Neural progenitor cell (in vitro differentiated cells): ENCODE data around the gene MYO1D. TPM values are rescaled to one million over a fixed set of nuclear protein-coding genes. Genes with fewer than 3 reads are reported as not detected.
A peak's percentile ranks its signal among the peaks of the same experiment; 100 is the strongest.

Experiments used
- DNase-seq: peaks from one replicate; pipeline ENCODE4 v3.0.0-alpha.2; 2016; ENCODE audit warnings: low spot score
- H2AFZ ChIP-seq: fragments of 200-600 bp; sonication (generic); replicated peaks from 2 replicates; pipeline ENCODE4 v1.6.1; 2016; ENCODE audit warnings: antibody characterized with exemption
- H3F3A ChIP-seq: fragments of 200-600 bp; sonication (generic); 2 replicates; pipeline ENCODE4 v1.6.1; 2016; ENCODE audit warnings: antibody characterized with exemption, low read depth
- H3K27ac ChIP-seq: fragments of 200-600 bp; sonication (generic); 2 replicates; pipeline ENCODE4 v1.5.1; 2016; ENCODE audit warnings: mild to moderate bottlenecking
- H3K27me3 ChIP-seq: fragments of 200-600 bp; sonication (generic); 2 replicates; pipeline ENCODE4 v1.6.1; 2016; ENCODE audit warnings: mild to moderate bottlenecking, moderate library complexity
- H3K36me3 ChIP-seq: fragments of 200-600 bp; sonication (generic); 2 replicates; pipeline ENCODE4 v1.5.1; 2016
- H3K4me1 ChIP-seq: fragments of 200-600 bp; sonication (generic); 2 replicates; pipeline ENCODE4 v1.6.1; 2016; ENCODE audit warnings: mixed run types
- H3K4me2 ChIP-seq: fragments of 200-600 bp; sonication (generic); 2 replicates; pipeline ENCODE4 v1.6.1; 2016
- H3K4me3 ChIP-seq: fragments of 200-600 bp; sonication (generic); 2 replicates; pipeline ENCODE4 v1.5.1; 2016
- H3K79me2 ChIP-seq: fragments of 200-600 bp; sonication (generic); 2 replicates; pipeline ENCODE4 v1.6.1; 2016; ENCODE audit warnings: low read depth
- H3K9ac ChIP-seq: fragments of 200-600 bp; sonication (generic); 2 replicates; pipeline ENCODE4 v1.6.1; 2016
- H3K9me3 ChIP-seq: fragments of 200-600 bp; sonication (generic); 2 replicates; pipeline ENCODE4 v1.5.1; 2016; ENCODE audit warnings: low read depth
- H4K20me1 ChIP-seq: fragments of 200-600 bp; sonication (generic); 2 replicates; pipeline ENCODE4 v1.6.1; 2016; ENCODE audit warnings: low read depth
- H3K27ac Mint-ChIP-seq: 3 replicates; pipeline ENCODE4 v1.8.0; 2021; ENCODE audit warnings: mixed read lengths
- H3K27me3 Mint-ChIP-seq: 2 replicates; pipeline ENCODE4 v1.8.0; 2022; ENCODE audit warnings: low read depth, mild to moderate bottlenecking, inconsistent platforms, moderate library complexity, mixed read lengths; ENCODE audit not compliant: insufficient read depth
- H3K36me3 Mint-ChIP-seq: 3 replicates; pipeline ENCODE4 v1.8.0; 2021; ENCODE audit warnings: mixed read lengths
- H3K4me1 Mint-ChIP-seq: 3 replicates; pipeline ENCODE4 v1.8.0; 2021; ENCODE audit warnings: mixed read lengths
- H3K4me3 Mint-ChIP-seq: 3 replicates; pipeline ENCODE4 v1.8.0; 2021; ENCODE audit warnings: mild to moderate bottlenecking, moderate library complexity, mixed read lengths
- H3K9me3 Mint-ChIP-seq: 3 replicates; pipeline ENCODE4 v1.8.0; 2020; ENCODE audit warnings: mixed read lengths
- EZH2 ChIP-seq: fragments of 200-600 bp; sonication (generic); IDR thresholded peaks from 2 replicates; pipeline ENCODE4 v1.6.1; 2017; ENCODE audit warnings: antibody characterized with exemption, mild to moderate bottlenecking, moderate library complexity
- EZH2phosphoT487 ChIP-seq: fragments of 200-600 bp; sonication (generic); IDR thresholded peaks from 2 replicates; pipeline ENCODE4 v1.6.1; 2017; ENCODE audit warnings: antibody characterized with exemption
- total RNA-seq: library from RNA; depleted of rRNA; stranded (reverse); fragments of >200 nt; gene quantifications from 2 replicates; pipeline ENCODE4 v1.2.3, GENCODE V29; 2015; ENCODE audit warnings: low replicate concordance
- TF ChIP-seq, protein P1 (sequence below): fragments of 200-600 bp; sonication (generic); IDR thresholded peaks from 2 replicates; pipeline ENCODE4 v1.5.1; 2017; ENCODE audit warnings: antibody characterized with exemption, mild to moderate bottlenecking

The MYO1D gene
- total RNA-seq, 1 donor from 2014 or later, result 6.2 TPM

- Histone ChIP-seq H3K4me1 (no peaks in the 10 kb centered on the region), H2AFZ (no peak overlapping the region), H4K20me1 (no peaks in the 10 kb centered on the region), H3K27ac (no peak overlapping the region), H3K9ac (no peak overlapping the region), H3K36me3 (no peaks in the 10 kb centered on the region), H3K4me2 (no peak overlapping the region), H3K9me3 (no peaks in the 10 kb centered on the region), H3F3A (no peaks in the 10 kb centered on the region), H3K79me2 (no peaks in the 10 kb centered on the region), H3K27me3 (no peaks in the 10 kb centered on the region), H3K4me3 (no peak overlapping the region)
- TF ChIP-seq EZH2phosphoT487 (no peak), EZH2 (no peak)
- TF ChIP-seq, protein P1, sequence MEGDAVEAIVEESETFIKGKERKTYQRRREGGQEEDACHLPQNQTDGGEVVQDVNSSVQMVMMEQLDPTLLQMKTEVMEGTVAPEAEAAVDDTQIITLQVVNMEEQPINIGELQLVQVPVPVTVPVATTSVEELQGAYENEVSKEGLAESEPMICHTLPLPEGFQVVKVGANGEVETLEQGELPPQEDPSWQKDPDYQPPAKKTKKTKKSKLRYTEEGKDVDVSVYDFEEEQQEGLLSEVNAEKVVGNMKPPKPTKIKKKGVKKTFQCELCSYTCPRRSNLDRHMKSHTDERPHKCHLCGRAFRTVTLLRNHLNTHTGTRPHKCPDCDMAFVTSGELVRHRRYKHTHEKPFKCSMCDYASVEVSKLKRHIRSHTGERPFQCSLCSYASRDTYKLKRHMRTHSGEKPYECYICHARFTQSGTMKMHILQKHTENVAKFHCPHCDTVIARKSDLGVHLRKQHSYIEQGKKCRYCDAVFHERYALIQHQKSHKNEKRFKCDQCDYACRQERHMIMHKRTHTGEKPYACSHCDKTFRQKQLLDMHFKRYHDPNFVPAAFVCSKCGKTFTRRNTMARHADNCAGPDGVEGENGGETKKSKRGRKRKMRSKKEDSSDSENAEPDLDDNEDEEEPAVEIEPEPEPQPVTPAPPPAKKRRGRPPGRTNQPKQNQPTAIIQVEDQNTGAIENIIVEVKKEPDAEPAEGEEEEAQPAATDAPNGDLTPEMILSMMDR, result no peak
- Mint-ChIP-seq H3K9me3 (no peaks in the 10 kb centered on the region), H3K36me3 (no peaks in the 10 kb centered on the region), H3K4me3 (no peak overlapping the region), H3K27ac (no peak overlapping the region), H3K4me1 (peaks cover 2% of the 10 kb centered on the region), H3K27me3 (peaks cover 3% of the 10 kb centered on the region)
- DNase-seq, result no peak
Measured at GRCh38 chr17:32756696-32757095, 120.2 kb downstream of the MYO1D start.

GRCh38 chr17:32755045-32755805 lies 121.7 kb downstream of the MYO1D start:
- no peak overlapping the region for H3K27ac Mint-ChIP-seq
- no peak overlapping the region for H3K27ac ChIP-seq

DNA sequence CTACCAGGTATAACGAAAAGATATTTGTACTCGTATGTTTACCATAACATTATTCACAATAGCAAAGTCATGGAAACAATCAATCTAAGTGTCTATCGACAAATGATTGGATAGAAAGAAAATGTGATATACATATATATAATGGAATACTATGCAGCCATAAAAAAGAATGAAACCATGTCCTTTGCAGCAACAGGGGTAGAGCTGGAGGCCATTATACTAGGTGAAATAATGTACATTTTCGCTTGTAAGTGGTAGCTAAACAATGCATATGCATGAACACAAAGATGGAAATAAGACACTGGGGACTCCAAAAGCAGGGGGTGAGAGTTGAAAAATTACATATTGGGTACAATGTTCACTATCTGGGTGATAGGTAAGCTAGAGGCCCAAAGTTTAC lies 124.0 kb downstream of the MYO1D start:
- TF ChIP-seq, protein P1, result no peak
- TF ChIP-seq EZH2, result no peak
- TF ChIP-seq EZH2phosphoT487, result no peak
- H3K4me1 Mint-ChIP-seq, result peaks cover 2% of the 10 kb centered on the region
- no peaks in the 10 kb centered on the region for H3K9me3 ChIP-seq

More at GRCh38 chr17:32755045-32755805, 121.7 kb downstream of the MYO1D start:
- DNase-seq, result peak; percentile 51
- TF ChIP-seq, protein P1, result peak; percentile 67
- TF ChIP-seq EZH2, result no peak
- H3K27me3 ChIP-seq, result no peaks in the 10 kb centered on the region
- H4K20me1 ChIP-seq, result no peaks in the 10 kb centered on the region
- H3K9me3 ChIP-seq, result no peaks in the 10 kb centered on the region
- H3K9ac ChIP-seq, result no peak overlapping the region
- H3K4me1 ChIP-seq, result no peaks in the 10 kb centered on the region
- Mint-ChIP-seq H3K9me3 (no peaks in the 10 kb centered on the region), H3K4me3 (no peak overlapping the region), H3K36me3 (no peaks in the 10 kb centered on the region), H3K27me3 (no peaks in the 10 kb centered on the region), H3K4me1 (peaks cover 2% of the 10 kb centered on the region)
- no peaks in the 10 kb centered on the region for H3K36me3 ChIP-seq
- no peaks in the 10 kb centered on the region for H3K79me2 ChIP-seq
- H2AFZ ChIP-seq, result no peak overlapping the region
- H3K4me2 ChIP-seq, result no peak overlapping the region
- no peak overlapping the region for H3K4me3 ChIP-seq
- no peaks in the 10 kb centered on the region for H3F3A ChIP-seq

More for the DNA sequence above, 124.0 kb downstream of the MYO1D start:
- H3K36me3 Mint-ChIP-seq, result no peaks in the 10 kb centered on the region
- Histone ChIP-seq H3K4me1 (no peaks in the 10 kb centered on the region), H3K4me2 (no peak overlapping the region), H3K4me3 (no peak overlapping the region), H3K9ac (no peak overlapping the region), H3K27ac (no peak overlapping the region), H3K79me2 (no peaks in the 10 kb centered on the region), H3K27me3 (no peaks in the 10 kb centered on the region), H3K36me3 (no peaks in the 10 kb centered on the region), H2AFZ (no peak overlapping the region), H3F3A (no peaks in the 10 kb centered on the region), H4K20me1 (no peaks in the 10 kb centered on the region)
- no peaks in the 10 kb centered on the region for H3K9me3 Mint-ChIP-seq
- no peak for DNase-seq
- H3K27me3 Mint-ChIP-seq, result no peaks in the 10 kb centered on the region
- no peak overlapping the region for H3K4me3 Mint-ChIP-seq
- no peak overlapping the region for H3K27ac Mint-ChIP-seq
